WTC11 (cell line): ENCODE results near the gene RYR1. TPM values are rescaled to one million over a fixed set of nuclear protein-coding genes. Genes with fewer than 3 reads are reported as not detected.

Source experiments
- ATAC-seq: fragments of 200-7000 bp; cut with Tn5 transposase; 2 replicates; pipeline ENCODE4 v1.10.0; 2021; ENCODE audit warnings: mild to moderate bottlenecking, moderate library complexity
- CTCF ChIA-PET: fragments of 300-600 bp; sonication (Branson Sonifier 250); formaldehyde crosslinking; loops from one replicate; lab custom pipeline; 2021; ENCODE audit warnings: antibody characterized with exemption; lab: Charles Lee
- POLR2A ChIA-PET: fragments of 350-600 bp; sonication (Branson Sonifier 250); formaldehyde crosslinking; loops from one replicate; lab custom pipeline; 2021; ENCODE audit warnings: antibody characterized with exemption; lab: Charles Lee
- DNase-seq: peaks from one replicate; pipeline ENCODE4 v3.0.0; 2021; ENCODE audit warnings: low spot score
- H3K27ac Mint-ChIP-seq: 2 replicates; pipeline ENCODE4 v1.8.0; 2021; ENCODE audit warnings: mixed read lengths
- H3K27me3 Mint-ChIP-seq: 2 replicates; pipeline ENCODE4 v1.8.0; 2021; ENCODE audit warnings: low read depth, mild to moderate bottlenecking, moderate library complexity, mixed read lengths
- H3K36me3 Mint-ChIP-seq: 2 replicates; pipeline ENCODE4 v1.8.0; 2021; ENCODE audit warnings: mixed read lengths
- H3K4me1 Mint-ChIP-seq: 2 replicates; pipeline ENCODE4 v1.8.0; 2022; ENCODE audit warnings: mixed read lengths
- H3K4me3 Mint-ChIP-seq: 2 replicates; pipeline ENCODE4 v1.8.0; 2021; ENCODE audit warnings: mild to moderate bottlenecking, moderate library complexity, mixed read lengths
- H3K9me3 Mint-ChIP-seq: 2 replicates; pipeline ENCODE4 v1.8.0; 2021; ENCODE audit warnings: mixed read lengths
- ATF2 ChIP-seq: sonication (generic); formaldehyde crosslinking; IDR thresholded peaks from 2 replicates; pipeline ENCODE4 v1.8.1; 2022; ENCODE audit warnings: low read depth, missing genetic modification reagents, borderline replicate concordance
- CDX4 ChIP-seq: fragments of 250-450 bp; sonication (Bioruptor Pico); IDR thresholded peaks from 2 replicates; pipeline ENCODE4 v1.9.0; 2021; ENCODE audit warnings: moderate library complexity, mild to moderate bottlenecking, inconsistent platforms, borderline replicate concordance
- CTCF ChIP-seq: fragments of 200-600 bp; IDR thresholded peaks from 2 replicates; pipeline ENCODE4 v1.8.0; 2022; ENCODE audit warnings: antibody characterized with exemption
- EMX1 ChIP-seq: fragments of 250-450 bp; sonication (Bioruptor Pico); IDR thresholded peaks from 2 replicates; pipeline ENCODE4 v1.8.0; 2021; ENCODE audit warnings: mild to moderate bottlenecking
- ERG ChIP-seq: fragments of 250-450 bp; sonication (Bioruptor Pico); IDR thresholded peaks from 2 replicates; pipeline ENCODE4 v1.8.0; 2021; ENCODE audit warnings: mild to moderate bottlenecking
- IRF1 ChIP-seq: sonication (generic); formaldehyde crosslinking; IDR thresholded peaks from 2 replicates; pipeline ENCODE4 v1.8.0; 2023; ENCODE audit warnings: missing genetic modification reagents
- NFATC4 ChIP-seq: fragments of 250-450 bp; sonication (Bioruptor Pico); IDR thresholded peaks from 2 replicates; pipeline ENCODE4 v1.9.0; 2021; ENCODE audit warnings: mild to moderate bottlenecking
- NFYB ChIP-seq: sonication (generic); formaldehyde crosslinking; conservative IDR thresholded peaks from 2 replicates; pipeline ENCODE4 v1.8.0; 2022; ENCODE audit warnings: low read depth, missing genetic modification reagents
- PREB ChIP-seq: sonication (generic); formaldehyde crosslinking; IDR thresholded peaks from 2 replicates; pipeline ENCODE4 v1.8.1; 2022; ENCODE audit warnings: mild to moderate bottlenecking, missing genetic modification reagents, moderate library complexity, borderline replicate concordance
- PRRX2 ChIP-seq: fragments of 250-450 bp; sonication (Bioruptor Pico); IDR thresholded peaks from 2 replicates; pipeline ENCODE4 v1.8.0; 2021; ENCODE audit warnings: mild to moderate bottlenecking
- SMAD3 ChIP-seq: sonication (generic); formaldehyde crosslinking; IDR thresholded peaks from 2 replicates; pipeline ENCODE4 v1.8.0; 2022; ENCODE audit warnings: missing genetic modification reagents, mild to moderate bottlenecking, borderline replicate concordance
- USF2 ChIP-seq: sonication (generic); formaldehyde crosslinking; IDR thresholded peaks from 2 replicates; pipeline ENCODE4 v1.8.1; 2023; ENCODE audit warnings: mild to moderate bottlenecking, missing genetic modification reagents, moderate library complexity
- ZBTB43 ChIP-seq: sonication (generic); formaldehyde crosslinking; IDR thresholded peaks from 2 replicates; pipeline ENCODE4 v1.8.1; 2023; ENCODE audit warnings: mild to moderate bottlenecking, missing genetic modification reagents
- ZNF512 ChIP-seq: sonication (generic); formaldehyde crosslinking; IDR thresholded peaks from 2 replicates; pipeline ENCODE4 v1.8.1; 2022; ENCODE audit warnings: missing genetic modification reagents, borderline replicate concordance
- ZNF532 ChIP-seq: fragments of 250-450 bp; sonication (Bioruptor Pico); IDR thresholded peaks from 2 replicates; pipeline ENCODE4 v1.9.0; 2021; ENCODE audit warnings: mild to moderate bottlenecking, borderline replicate concordance
- total RNA-seq: library from RNA; stranded (reverse); gene quantifications from 3 replicates; pipeline ENCODE4 v1.2.3, GENCODE V29; 2021

RYR1 gene
- total RNA-seq, 1 experiment from 2014 or later: 24.2 TPM

GRCh38 chr19:38422438-38422837, 11.1 kb upstream of the RYR1 start (continued):
- TF ChIP-seq PRRX2 (CRISPR knock-in tag) (no peak), ZBTB43 (CRISPR knock-in tag) (no peak)
- TF ChIP-seq, all 79 proteins: peak for 0

GRCh38 chr19:38424272-38424671, 9.2 kb upstream of the RYR1 start:
- peaks cover 8% of the 10 kb centered on the region for H3K27me3 Mint-ChIP-seq
- peaks cover 16% of the 10 kb centered on the region for H3K4me1 Mint-ChIP-seq
- ChIA-PET CTCF (interaction anchor here (0.7 to 4.3 kb wide), 2 partner anchors 15 to 21 kb away, joined by 3 to 49 read pairs; partner anchors contain the start of gene FAM98C), POLR2A (no interaction called here)
- ATAC-seq (no peak), DNase-seq (no peak)
- H3K9me3 Mint-ChIP-seq: no peaks in the 10 kb centered on the region
- H3K36me3 Mint-ChIP-seq: no peaks in the 10 kb centered on the region
- no peak for TF ChIP-seq ZNF512 (CRISPR knock-in tag)
- TF ChIP-seq IRF1 (CRISPR knock-in tag): no peak
- no peak for TF ChIP-seq USF2 (CRISPR knock-in tag)
- TF ChIP-seq ZNF532 (CRISPR knock-in tag): no peak
- no peak for TF ChIP-seq SMAD3 (CRISPR knock-in tag)
- no peak for TF ChIP-seq NFYB (CRISPR knock-in tag)
- TF ChIP-seq ERG (CRISPR knock-in tag): no peak
- H3K4me3 Mint-ChIP-seq: no peak overlapping the region
- H3K27ac Mint-ChIP-seq: no peak overlapping the region

GRCh38 chr19:38425222-38425809, 8.2 kb upstream of the RYR1 start:
- Mint-ChIP-seq H3K36me3 (no peaks in the 10 kb centered on the region), H3K9me3 (no peaks in the 10 kb centered on the region), H3K27me3 (no peaks in the 10 kb centered on the region; the same call in 1 of the 2 replicates), H3K4me1 (peaks cover 19% of the 10 kb centered on the region), H3K27ac (no peak overlapping the region), H3K4me3 (no peak overlapping the region)
- ATAC-seq: peak; percentile 51
- DNase-seq: no peak
- ChIA-PET CTCF (interaction anchor here (0.6 to 4.3 kb wide), 6 partner anchors 10 to 200 kb away, joined by 3 to 49 read pairs (median 8); partner anchors contain the start of gene FAM98C), POLR2A (interaction anchor here (0.9 kb wide), 1 partner anchor 9 kb away, joined by 3 read pairs; no protein-coding TSS in a partner anchor)
- TF ChIP-seq CTCF (no peak), NFATC4 (CRISPR knock-in tag) (no peak), EMX1 (no peak), PREB (CRISPR knock-in tag) (no peak), ATF2 (CRISPR knock-in tag) (no peak), CDX4 (CRISPR knock-in tag) (no peak)
